HG02610 (cell line): ENCODE data around the gene NEK8.
"Not testable (repeated sequence)": the region's sequence is repeated elsewhere in the genome, so short reads cannot be mapped to it uniquely, and the experiment has no call there.

Experiments
- ATAC-seq: cut with Tn5 transposase; IDR thresholded peaks from one replicate; pipeline ENCODE4 v1.9.1; 2021; ENCODE audit warnings: mild to moderate bottlenecking, moderate library complexity; ENCODE audit not compliant: unreplicated experiment

Gene NEK8

GRCh38 chr17:28724500-28725165, 4.0 kb upstream of the NEK8 start:
- no peak for ATAC-seq

GRCh38 chr17:28725166-28725659, 3.4 kb upstream of the NEK8 start:
- ATAC-seq: no peak

GRCh38 chr17:28725660-28726225, 2.8 kb upstream of the NEK8 start:
- no peak for ATAC-seq

- ATAC-seq: no peak
These were observed 2.4 kb upstream of the NEK8 start, which contains the start of gene TLCD1 for GRCh38 chr17:28726226-28726626. Gene TLCD1, minus strand, starts transcription at chr17:28726233. Its CDS starts 136 bp downstream, at chr17:28726097.

- peak; percentile 29 for ATAC-seq
These were observed 1.7 kb upstream of the NEK8 start for GRCh38 chr17:28726627-28727491.

- ATAC-seq: no peak
These were observed 1.4 kb downstream of the NEK8 start for GRCh38 chr17:28729950-28730330.

- ATAC-seq: no peak
These were observed 4.8 kb downstream of the NEK8 start for GRCh38 chr17:28733346-28733745.

- no peak for ATAC-seq
These were observed 6.2 kb downstream of the NEK8 start for GRCh38 chr17:28734712-28735241.

GRCh38 chr17:28735242-28735722, 6.7 kb downstream of the NEK8 start:
- no peak for ATAC-seq

GRCh38 chr17:28735913-28736769, 7.6 kb downstream of the NEK8 start:
- not testable (repeated sequence) for ATAC-seq

GRCh38 chr17:28737316-28737715, 8.7 kb downstream of the NEK8 start:
- ATAC-seq: no peak

GRCh38 chr17:28737770-28738679, 9.4 kb downstream of the NEK8 start:
- ATAC-seq: peak; percentile 53

GRCh38 chr17:28738680-28739384, 10.2 kb downstream of the NEK8 start:
- ATAC-seq: peak; percentile 31

- no peak for ATAC-seq
These were observed 12.1 kb downstream of the NEK8 start for GRCh38 chr17:28740406-28741357.

- no peak for ATAC-seq
These were observed 13.1 kb downstream of the NEK8 start for GRCh38 chr17:28741358-28742349.
